Hepatocyte (in vitro differentiated cells): Measurements from ENCODE around the gene ENAH.

Experiments
- EZH2 ChIP-seq: fragments of 200-600 bp; sonication (generic); IDR thresholded peaks from 2 replicates; pipeline ENCODE4 v1.6.1; 2016; ENCODE audit warnings: antibody characterized with exemption, mild to moderate bottlenecking, borderline replicate concordance
- TF ChIP-seq, protein P1 (sequence below): fragments of 200-600 bp; sonication (generic); IDR thresholded peaks from 2 replicates; pipeline ENCODE4 v1.5.1; 2016; ENCODE audit warnings: antibody characterized with exemption, mild to moderate bottlenecking; ENCODE audit not compliant: poor library complexity

DNA sequence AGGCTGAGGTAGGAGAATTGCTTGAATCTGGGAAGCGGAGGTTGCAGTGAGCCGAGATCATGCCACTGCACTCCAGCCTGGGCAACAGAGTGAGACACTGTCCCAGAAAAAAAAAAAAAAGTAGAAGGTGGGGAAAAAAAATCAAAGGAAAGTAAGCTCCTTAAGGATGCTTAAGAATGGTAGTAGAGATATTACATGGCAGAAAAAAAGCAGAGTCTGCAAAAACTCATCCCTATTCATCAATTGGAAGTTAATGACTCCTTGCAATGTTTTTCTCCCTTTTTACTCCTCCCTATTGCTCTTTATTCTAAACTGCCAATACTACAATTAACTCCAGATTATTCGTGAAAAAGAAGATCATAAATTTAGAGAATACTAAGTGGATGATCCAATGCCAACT lies 23.4 kb downstream of the ENAH start:
- TF ChIP-seq, protein P1, sequence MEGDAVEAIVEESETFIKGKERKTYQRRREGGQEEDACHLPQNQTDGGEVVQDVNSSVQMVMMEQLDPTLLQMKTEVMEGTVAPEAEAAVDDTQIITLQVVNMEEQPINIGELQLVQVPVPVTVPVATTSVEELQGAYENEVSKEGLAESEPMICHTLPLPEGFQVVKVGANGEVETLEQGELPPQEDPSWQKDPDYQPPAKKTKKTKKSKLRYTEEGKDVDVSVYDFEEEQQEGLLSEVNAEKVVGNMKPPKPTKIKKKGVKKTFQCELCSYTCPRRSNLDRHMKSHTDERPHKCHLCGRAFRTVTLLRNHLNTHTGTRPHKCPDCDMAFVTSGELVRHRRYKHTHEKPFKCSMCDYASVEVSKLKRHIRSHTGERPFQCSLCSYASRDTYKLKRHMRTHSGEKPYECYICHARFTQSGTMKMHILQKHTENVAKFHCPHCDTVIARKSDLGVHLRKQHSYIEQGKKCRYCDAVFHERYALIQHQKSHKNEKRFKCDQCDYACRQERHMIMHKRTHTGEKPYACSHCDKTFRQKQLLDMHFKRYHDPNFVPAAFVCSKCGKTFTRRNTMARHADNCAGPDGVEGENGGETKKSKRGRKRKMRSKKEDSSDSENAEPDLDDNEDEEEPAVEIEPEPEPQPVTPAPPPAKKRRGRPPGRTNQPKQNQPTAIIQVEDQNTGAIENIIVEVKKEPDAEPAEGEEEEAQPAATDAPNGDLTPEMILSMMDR = no peak
- TF ChIP-seq EZH2 = no peak
